Measurements from ENCODE around the gene TSPAN7. TPM values are rescaled to one million over a fixed set of nuclear protein-coding genes. Genes with fewer than 3 reads are reported as not detected.

Gene TSPAN7
- polyA plus RNA-seq, 6 donors from 2014 or later: 0.58 TPM; not detected in 5

DNA sequence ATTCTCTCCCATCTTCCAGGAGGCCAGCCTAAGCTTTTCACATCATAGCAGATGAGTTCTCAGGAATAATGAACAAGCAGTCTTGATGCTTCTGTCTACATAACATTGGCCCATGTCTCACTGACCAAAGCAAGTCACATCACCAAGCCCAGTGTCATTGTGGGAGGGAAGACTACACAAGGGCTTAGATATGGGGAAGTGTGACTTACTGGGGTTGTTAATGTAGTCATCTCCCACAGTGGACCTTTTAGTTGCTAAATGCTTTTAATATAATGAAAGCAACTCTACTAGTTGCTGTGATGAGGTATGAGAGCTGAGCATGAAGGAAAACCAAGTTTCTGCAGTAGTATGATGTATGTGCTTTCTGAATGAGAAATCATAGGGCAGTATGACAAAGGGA lies 40.5 kb downstream of the TSPAN7 start:
- Mint-ChIP-seq H3K36me3 (no peaks in the 10 kb centered on the region), H3K9me3 (peaks cover 0 to 6% (median 0%) of the 10 kb centered on the region in 7 donors), H3K27me3 (peaks cover 0 to 21% (median 0%) of the 10 kb centered on the region in 3 donors), H3K4me3 (no peak overlapping the region), H3K27ac (no peak overlapping the region), H3K4me1 (no peaks in the 10 kb centered on the region)
- DNase-seq (no peak), ATAC-seq (ENCODE audit: low read depth in 2 of 2) (no peak)

DNA sequence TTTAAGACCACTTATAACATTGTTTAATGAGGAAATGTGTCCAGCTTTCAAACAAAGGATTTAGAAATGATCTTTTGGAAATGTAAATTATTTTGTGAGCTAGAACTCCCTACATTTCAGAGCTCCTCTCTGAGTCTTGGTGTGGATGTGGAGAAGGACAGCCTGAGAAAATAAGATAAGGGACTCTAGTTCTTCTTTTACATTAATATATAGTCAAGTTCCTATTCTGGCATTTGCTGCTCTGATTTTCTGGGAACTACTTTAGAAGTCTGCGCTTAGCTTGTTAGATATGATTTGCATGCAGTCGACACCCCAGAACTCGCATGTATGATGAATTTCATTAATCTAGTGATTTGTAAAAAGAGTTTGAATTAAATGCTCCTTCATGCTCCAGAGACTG lies 45.5 kb downstream of the TSPAN7 start:
- Mint-ChIP-seq H3K36me3 (no peaks in the 10 kb centered on the region), H3K4me3 (no peak overlapping the region), H3K27ac (no peak overlapping the region), H3K27me3 (no peaks in the 10 kb centered on the region), H3K4me1 (peaks cover 0 to 7% (median 6%) of the 10 kb centered on the region in 3 donors), H3K9me3 (peaks cover 0 to 6% (median 0%) of the 10 kb centered on the region in 7 donors)
- no peak for DNase-seq
- no peak for ATAC-seq (ENCODE audit: low read depth in 2 of 2)

DNA sequence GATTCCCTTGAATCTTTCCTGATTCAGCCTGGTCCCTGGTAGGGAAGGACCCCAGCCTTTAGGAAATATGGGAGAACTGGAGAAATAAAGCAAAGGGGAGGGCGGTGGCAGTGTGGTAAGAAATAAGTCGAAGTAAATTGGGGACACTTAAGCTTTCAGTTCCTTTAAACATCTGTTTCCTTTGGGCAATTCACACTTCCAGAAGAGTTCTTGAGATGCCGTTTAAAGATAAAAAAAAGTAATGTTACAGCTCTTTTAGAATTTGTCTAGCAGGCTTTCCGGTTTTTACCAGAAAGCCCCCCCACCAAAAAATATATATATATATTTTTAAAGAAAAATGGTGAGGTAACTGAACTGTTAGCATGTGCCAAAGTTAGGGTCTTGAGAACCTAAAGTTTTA lies 46.6 kb downstream of the TSPAN7 start:
- Mint-ChIP-seq H3K36me3 (no peaks in the 10 kb centered on the region), H3K9me3 (no peaks in the 10 kb centered on the region), H3K27me3 (no peaks in the 10 kb centered on the region), H3K4me1 (peaks cover 0 to 7% (median 6%) of the 10 kb centered on the region in 3 donors), H3K4me3 (no peak overlapping the region), H3K27ac (peak overlapping the region in 1 of 6 donors; percentile 85)
- DNase-seq: no peak
- no peak for ATAC-seq (ENCODE audit: low read depth in 2 of 2)

DNA sequence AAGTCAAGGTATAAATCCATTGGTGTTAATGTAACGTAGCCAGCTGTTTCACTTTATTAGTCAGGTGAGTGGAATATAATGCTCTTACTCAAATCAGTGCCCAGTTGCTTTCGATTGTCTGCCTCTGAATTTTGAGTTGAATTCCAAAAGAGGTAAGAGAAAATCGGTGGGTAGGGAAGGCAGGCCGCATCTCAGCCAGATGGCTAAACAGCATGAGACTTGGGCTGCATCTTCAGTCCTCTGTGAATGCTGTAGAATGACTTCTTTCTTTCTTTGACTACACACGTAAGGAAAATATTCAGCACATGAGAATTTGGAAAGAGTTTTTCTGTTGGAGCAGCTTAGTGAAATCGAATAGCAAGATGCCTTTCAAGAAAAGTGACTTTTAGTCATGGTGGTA lies 49.5 kb downstream of the TSPAN7 start:
- H3K4me1 Mint-ChIP-seq: peaks cover 0 to 7% (median 6%) of the 10 kb centered on the region in 3 donors
- DNase-seq (no peak), ATAC-seq (ENCODE audit: low read depth in 2 of 2) (no peak)
- no peaks in the 10 kb centered on the region for H3K9me3 Mint-ChIP-seq
- no peak overlapping the region for H3K27ac Mint-ChIP-seq
- H3K4me3 Mint-ChIP-seq: no peak overlapping the region
- H3K36me3 Mint-ChIP-seq: no peaks in the 10 kb centered on the region
- H3K27me3 Mint-ChIP-seq: peaks cover 0 to 2% (median 0%) of the 10 kb centered on the region in 3 donors

DNA sequence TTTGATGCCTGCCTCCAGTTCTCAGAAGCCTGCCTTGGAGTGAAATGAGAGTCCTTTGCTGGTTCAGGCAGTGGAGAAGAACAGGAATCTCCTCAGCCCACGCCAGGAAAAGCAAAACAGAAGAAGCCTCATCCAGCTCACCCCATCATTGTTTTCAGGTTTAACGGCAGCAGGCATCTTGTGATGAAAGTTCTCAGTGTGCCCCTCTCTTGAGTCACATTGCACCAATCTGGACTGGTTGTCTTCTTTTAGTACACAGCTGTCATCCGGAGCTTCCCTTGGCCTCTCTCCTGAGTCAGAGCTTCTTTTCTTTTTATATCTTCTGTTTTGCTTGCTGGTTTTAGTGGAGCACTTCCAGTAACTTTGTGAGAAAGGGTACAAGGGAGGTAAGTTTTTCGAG lies 50.9 kb downstream of the TSPAN7 start:
- H3K4me3 Mint-ChIP-seq: no peak overlapping the region
- H3K27ac Mint-ChIP-seq: no peak overlapping the region
- H3K36me3 Mint-ChIP-seq: no peaks in the 10 kb centered on the region
- H3K9me3 Mint-ChIP-seq: no peaks in the 10 kb centered on the region
- peaks cover 0 to 6% (median 6%) of the 10 kb centered on the region in 3 donors for H3K4me1 Mint-ChIP-seq
- peaks cover 0 to 11% (median 0%) of the 10 kb centered on the region in 3 donors for H3K27me3 Mint-ChIP-seq
- ATAC-seq (ENCODE audit: low read depth in 2 of 2) (no peak), DNase-seq (no peak)

DNA sequence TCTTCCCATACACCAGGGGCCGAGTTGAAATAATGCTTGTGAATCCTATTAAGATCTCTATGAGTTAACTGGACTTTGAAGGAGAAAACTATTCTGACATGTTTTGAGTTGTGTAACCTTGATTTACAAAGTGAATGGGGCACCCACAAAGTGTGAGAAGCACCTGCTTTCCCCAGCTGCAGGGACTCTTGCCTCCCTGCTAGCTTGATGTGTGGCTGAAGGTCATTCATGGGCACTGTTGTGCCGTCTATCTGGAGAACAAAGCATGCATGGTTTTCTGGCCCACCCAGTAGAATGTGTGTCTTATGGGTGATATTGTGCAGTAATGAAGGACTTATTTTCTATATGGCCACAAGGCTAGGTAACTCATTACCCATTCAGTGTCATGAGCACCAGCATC lies 53.1 kb downstream of the TSPAN7 start:
- Mint-ChIP-seq H3K27me3 (peaks cover 0 to 11% (median 0%) of the 10 kb centered on the region in 3 donors), H3K27ac (no peak overlapping the region), H3K4me3 (no peak overlapping the region), H3K4me1 (peaks cover 8 to 14% (median 9%) of the 10 kb centered on the region in 3 donors), H3K36me3 (no peaks in the 10 kb centered on the region), H3K9me3 (no peaks in the 10 kb centered on the region)
- ATAC-seq (ENCODE audit: low read depth in 2 of 2) (no peak), DNase-seq (no peak)

DNA sequence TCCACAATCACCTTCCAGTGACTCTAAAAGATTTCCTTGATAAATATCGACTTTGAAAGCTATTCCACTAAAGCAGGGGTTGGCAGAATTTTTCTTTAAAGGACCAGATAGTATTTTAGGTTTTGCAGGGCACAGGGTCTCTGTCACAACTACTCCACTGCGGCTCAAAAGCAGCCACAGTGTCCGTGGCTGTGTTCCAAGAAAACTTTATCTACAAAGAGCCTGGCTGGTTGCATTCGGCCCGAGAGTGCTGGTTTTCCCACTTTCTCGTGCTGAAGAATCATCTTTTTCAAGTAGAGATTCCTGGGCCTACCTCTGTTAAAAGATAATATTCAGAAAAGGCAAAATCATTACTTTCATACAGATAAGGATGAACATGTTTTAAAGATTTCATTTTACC lies 55.6 kb downstream of the TSPAN7 start:
- no peak for DNase-seq
- Mint-ChIP-seq H3K4me3 (no peak overlapping the region), H3K4me1 (peaks cover 8 to 14% (median 9%) of the 10 kb centered on the region in 3 donors), H3K36me3 (no peaks in the 10 kb centered on the region), H3K9me3 (no peaks in the 10 kb centered on the region), H3K27me3 (peaks cover 0 to 11% (median 0%) of the 10 kb centered on the region in 3 donors), H3K27ac (no peak overlapping the region)
- ATAC-seq (ENCODE audit: low read depth in 2 of 2): no peak

DNA sequence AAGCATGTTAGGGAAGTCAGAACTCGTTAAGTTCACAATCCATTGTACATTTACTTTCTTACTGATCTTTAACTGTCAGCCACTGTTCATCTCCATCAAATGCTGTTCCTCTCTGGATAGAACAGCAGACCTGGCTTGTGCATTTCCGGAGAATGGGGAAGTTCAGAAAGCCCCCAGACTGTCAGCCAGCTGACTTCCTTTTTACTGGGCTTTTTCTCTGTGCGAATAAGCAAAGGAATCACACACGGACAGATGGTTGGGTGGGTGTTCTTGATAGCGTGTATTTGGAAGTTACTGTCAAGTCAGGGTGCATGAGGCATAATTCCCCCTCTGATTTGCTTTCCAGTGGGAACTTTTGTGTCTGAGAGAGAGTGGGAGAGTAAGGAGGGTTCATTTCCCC lies 56.8 kb downstream of the TSPAN7 start:
- Mint-ChIP-seq H3K27ac (no peak overlapping the region), H3K9me3 (no peaks in the 10 kb centered on the region), H3K36me3 (no peaks in the 10 kb centered on the region), H3K4me3 (no peak overlapping the region), H3K27me3 (peaks cover 0 to 11% (median 0%) of the 10 kb centered on the region in 3 donors), H3K4me1 (peaks cover 8 to 14% (median 9%) of the 10 kb centered on the region in 3 donors)
- ATAC-seq (ENCODE audit: low read depth in 2 of 2) (peak; percentile 51 to 69), DNase-seq (no peak)

DNA sequence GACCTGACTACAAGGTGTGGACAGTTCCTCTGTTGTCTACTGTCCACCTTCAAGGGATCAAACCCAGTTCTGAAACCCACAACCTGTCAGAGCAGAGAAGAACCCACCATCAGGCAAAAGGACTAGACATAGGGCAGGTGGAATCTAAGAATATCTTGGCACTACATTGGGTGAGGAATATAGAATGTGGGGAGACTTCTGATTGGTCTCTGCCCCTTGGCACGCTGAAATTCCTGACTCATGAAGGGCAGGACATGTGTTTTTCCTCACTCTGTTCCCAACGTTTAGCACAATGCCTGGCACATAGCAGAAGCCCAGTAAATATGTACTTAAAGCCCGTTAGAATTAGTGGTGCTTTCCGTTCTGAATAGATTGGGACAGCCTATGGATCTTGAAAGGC lies 59.3 kb downstream of the TSPAN7 start:
- Mint-ChIP-seq H3K4me1 (peaks cover 8 to 14% (median 9%) of the 10 kb centered on the region in 3 donors), H3K9me3 (no peaks in the 10 kb centered on the region), H3K27ac (no peak overlapping the region), H3K36me3 (no peaks in the 10 kb centered on the region), H3K27me3 (peaks cover 0 to 18% (median 3%) of the 10 kb centered on the region in 3 donors), H3K4me3 (no peak overlapping the region)
- no peak for DNase-seq
- ATAC-seq (ENCODE audit: low read depth in 2 of 2): no peak

DNA sequence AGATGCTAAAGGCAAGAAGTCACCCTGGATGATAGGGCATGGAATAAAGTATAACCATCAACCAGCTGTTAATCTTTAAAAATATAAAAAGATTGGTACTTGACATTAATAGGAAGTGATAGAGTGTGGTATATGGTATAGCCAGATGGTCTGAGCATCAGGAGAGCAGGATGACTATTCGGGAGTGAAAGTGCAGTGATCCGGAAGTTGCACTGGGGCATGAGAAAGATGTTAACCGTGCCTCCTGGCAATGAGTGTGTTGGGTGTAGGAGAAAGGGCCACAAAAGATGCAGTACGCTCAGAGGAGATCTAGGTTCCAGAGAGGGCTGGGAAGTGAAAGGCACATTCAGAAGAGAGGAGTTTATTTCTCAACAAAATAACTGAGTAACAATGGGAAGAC lies 65.0 kb downstream of the TSPAN7 start:
- Mint-ChIP-seq H3K27me3 (peaks cover 0 to 23% (median 5%) of the 10 kb centered on the region in 3 donors), H3K36me3 (no peaks in the 10 kb centered on the region), H3K4me3 (no peak overlapping the region), H3K27ac (no peak overlapping the region), H3K9me3 (peaks cover 0 to 2% (median 0%) of the 10 kb centered on the region in 7 donors), H3K4me1 (no peaks in the 10 kb centered on the region)
- ATAC-seq (ENCODE audit: low read depth in 2 of 2): no peak
- no peak for DNase-seq

DNA sequence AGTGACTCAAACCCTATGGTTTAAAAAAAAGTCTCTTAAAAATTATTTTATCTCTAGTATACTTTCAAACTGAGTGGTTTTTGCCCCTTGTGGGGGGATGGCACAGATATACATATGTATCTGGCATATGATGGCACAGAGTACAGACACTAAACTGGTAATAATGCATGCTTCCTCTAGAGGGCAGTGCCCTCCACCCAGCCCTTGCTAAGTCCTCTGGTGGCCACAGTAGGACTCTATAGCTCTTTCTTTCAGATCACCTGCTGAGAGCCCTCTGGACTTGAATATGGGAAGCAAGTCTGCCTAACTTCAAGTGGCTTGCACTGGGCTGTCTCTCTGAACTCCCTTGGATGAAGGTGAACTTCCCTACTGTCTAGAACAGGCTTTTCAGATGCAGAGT lies 66.3 kb downstream of the TSPAN7 start:
- peaks cover 0 to 2% (median 0%) of the 10 kb centered on the region in 7 donors for H3K9me3 Mint-ChIP-seq
- peaks cover 0 to 2% (median 0%) of the 10 kb centered on the region in 3 donors for H3K4me1 Mint-ChIP-seq
- peak overlapping the region in 1 of 8 donors; percentile 36 for H3K4me3 Mint-ChIP-seq
- no peak for DNase-seq
- H3K27ac Mint-ChIP-seq: no peak overlapping the region
- peak in 1 of 2 donors; percentile 45 for ATAC-seq (ENCODE audit: low read depth in 2 of 2)
- H3K36me3 Mint-ChIP-seq: no peaks in the 10 kb centered on the region
- peaks cover 0 to 23% (median 5%) of the 10 kb centered on the region in 3 donors for H3K27me3 Mint-ChIP-seq

DNA sequence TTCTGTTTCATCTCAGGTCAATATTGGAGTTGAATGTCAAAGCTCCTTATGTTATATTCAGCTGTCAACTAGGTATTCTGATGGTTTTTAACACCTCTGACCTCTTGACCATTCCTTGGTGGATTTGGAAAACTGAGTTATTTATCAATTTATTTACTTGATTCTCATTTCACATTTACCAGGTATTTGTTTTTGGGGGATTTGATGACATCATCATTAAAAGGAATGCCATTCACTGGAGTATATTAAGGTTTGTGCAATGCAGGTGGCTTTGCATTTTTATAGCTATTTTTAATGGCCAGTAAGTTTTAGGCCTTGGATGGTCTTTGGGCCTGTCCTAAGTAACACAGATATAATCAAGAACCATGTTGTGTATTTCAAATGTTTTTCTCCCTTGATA lies 67.2 kb downstream of the TSPAN7 start:
- Mint-ChIP-seq H3K4me1 (peaks cover 0 to 2% (median 0%) of the 10 kb centered on the region in 3 donors), H3K27ac (no peak overlapping the region), H3K9me3 (peaks cover 0 to 2% (median 0%) of the 10 kb centered on the region in 7 donors), H3K36me3 (no peaks in the 10 kb centered on the region), H3K4me3 (no peak overlapping the region), H3K27me3 (peaks cover 0 to 23% (median 5%) of the 10 kb centered on the region in 3 donors)
- ATAC-seq (ENCODE audit: low read depth in 2 of 2): no peak
- DNase-seq: no peak

DNA sequence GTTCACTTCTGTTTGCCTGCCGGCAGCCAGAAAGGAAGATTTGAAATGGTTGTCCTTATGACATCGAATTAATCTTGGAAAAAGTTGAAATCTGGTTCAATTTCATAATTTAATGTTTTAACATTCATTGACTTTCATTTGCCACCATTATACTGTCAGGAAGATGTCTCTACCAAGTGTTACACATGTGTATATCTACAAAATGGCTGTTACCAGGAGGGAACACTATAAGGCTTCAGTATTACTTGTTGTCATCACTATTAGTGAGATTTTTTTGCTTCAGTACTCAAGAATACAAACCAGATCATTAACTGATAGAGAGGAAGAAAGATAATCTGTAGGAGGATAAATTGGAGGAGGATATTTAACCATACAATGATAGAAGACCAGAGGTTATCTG lies 71.2 kb downstream of the TSPAN7 start:
- no peak for DNase-seq
- no peaks in the 10 kb centered on the region for H3K27me3 Mint-ChIP-seq
- H3K9me3 Mint-ChIP-seq: peaks cover 0 to 2% (median 0%) of the 10 kb centered on the region in 7 donors
- H3K4me1 Mint-ChIP-seq: peaks cover 0 to 2% (median 0%) of the 10 kb centered on the region in 3 donors
- H3K4me3 Mint-ChIP-seq: peak overlapping the region in 1 of 8 donors; percentile 30
- peak overlapping the region in 1 of 6 donors; percentile 71 for H3K27ac Mint-ChIP-seq
- ATAC-seq (ENCODE audit: low read depth in 2 of 2): no peak
- H3K36me3 Mint-ChIP-seq: no peaks in the 10 kb centered on the region

DNA sequence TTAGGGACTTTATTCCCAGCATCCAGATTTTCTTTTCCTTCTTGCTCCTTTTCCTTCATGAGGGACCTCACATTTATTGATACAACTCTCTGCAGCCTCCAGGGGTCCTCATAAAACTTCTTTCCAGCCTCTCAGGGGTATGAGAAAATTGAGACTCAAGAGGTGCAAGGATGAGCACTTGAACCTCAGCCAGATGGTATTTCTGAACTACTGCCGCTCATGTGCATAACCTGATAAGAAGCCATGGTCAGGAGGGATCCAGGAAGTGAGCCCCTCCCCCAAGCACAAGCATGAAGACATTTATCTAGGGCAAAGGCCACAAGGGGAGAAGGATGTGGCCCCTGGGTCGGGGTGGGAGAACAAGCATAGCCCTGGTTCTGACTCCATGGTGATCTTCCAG lies 73.3 kb downstream of the TSPAN7 start:
- no peak for DNase-seq
- H3K27me3 Mint-ChIP-seq: peaks cover 0 to 7% (median 0%) of the 10 kb centered on the region in 3 donors
- no peak overlapping the region for H3K4me3 Mint-ChIP-seq
- H3K27ac Mint-ChIP-seq: no peak overlapping the region
- peaks cover 0 to 2% (median 0%) of the 10 kb centered on the region in 3 donors for H3K4me1 Mint-ChIP-seq
- H3K9me3 Mint-ChIP-seq: peaks cover 0 to 2% (median 0%) of the 10 kb centered on the region in 7 donors
- ATAC-seq (ENCODE audit: low read depth in 2 of 2): no peak
- H3K36me3 Mint-ChIP-seq: no peaks in the 10 kb centered on the region

Data from naive B cell (primary cell).